Hepatocyte (in vitro differentiated cells): ENCODE data around the gene B4GALT4.

ENCODE experiments used
- EZH2phosphoT487 ChIP-seq: fragments of 200-600 bp; sonication (generic); IDR thresholded peaks from one replicate; pipeline ENCODE4 v1.6.1; 2018; ENCODE audit warnings: antibody characterized with exemption, mild to moderate bottlenecking, low read depth, moderate library complexity; ENCODE audit not compliant: unreplicated experiment, severe bottlenecking
- TF ChIP-seq, protein P1 (sequence below): fragments of 200-600 bp; sonication (generic); IDR thresholded peaks from 2 replicates; pipeline ENCODE4 v1.5.1; 2016; ENCODE audit warnings: antibody characterized with exemption, mild to moderate bottlenecking; ENCODE audit not compliant: poor library complexity

DNA sequence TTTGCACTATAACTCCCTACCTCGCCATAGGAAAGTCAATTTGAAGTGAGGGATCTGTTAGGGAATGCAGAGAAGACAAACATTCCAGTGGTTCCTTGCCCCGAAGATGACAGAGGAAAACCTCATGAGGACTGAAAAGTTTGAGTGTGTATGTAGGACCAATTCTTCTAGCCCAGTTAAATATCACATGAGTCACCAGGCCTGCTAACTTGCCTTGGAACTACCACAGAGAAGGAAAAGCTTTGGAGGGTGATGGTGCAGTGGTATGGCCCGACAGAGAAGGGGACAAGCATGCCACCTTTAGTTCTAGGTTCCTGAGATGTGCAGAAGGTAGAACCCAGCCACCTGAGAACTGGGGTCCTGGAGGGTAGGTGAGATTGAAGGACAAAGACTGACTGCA is 69.9 kb downstream of the B4GALT4 start:
- TF ChIP-seq, protein P1, sequence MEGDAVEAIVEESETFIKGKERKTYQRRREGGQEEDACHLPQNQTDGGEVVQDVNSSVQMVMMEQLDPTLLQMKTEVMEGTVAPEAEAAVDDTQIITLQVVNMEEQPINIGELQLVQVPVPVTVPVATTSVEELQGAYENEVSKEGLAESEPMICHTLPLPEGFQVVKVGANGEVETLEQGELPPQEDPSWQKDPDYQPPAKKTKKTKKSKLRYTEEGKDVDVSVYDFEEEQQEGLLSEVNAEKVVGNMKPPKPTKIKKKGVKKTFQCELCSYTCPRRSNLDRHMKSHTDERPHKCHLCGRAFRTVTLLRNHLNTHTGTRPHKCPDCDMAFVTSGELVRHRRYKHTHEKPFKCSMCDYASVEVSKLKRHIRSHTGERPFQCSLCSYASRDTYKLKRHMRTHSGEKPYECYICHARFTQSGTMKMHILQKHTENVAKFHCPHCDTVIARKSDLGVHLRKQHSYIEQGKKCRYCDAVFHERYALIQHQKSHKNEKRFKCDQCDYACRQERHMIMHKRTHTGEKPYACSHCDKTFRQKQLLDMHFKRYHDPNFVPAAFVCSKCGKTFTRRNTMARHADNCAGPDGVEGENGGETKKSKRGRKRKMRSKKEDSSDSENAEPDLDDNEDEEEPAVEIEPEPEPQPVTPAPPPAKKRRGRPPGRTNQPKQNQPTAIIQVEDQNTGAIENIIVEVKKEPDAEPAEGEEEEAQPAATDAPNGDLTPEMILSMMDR = no peak
- no peak for TF ChIP-seq EZH2phosphoT487
